IgD-negative memory B cell (primary cell): ENCODE results near the gene KRTAP9-6. TPM values are rescaled to one million over a fixed set of nuclear protein-coding genes. Genes with fewer than 3 reads are reported as not detected.

Experiments
- H3K27ac Mint-ChIP-seq, 3 donors: one replicate each; pipeline ENCODE4 v1.8.0; 2020 to 2022; ENCODE audit warnings: mild to moderate bottlenecking in 3 of 3, mixed read lengths in 3 of 3, moderate library complexity in 1 of 3
- H3K27me3 Mint-ChIP-seq: one replicate; pipeline ENCODE4 v1.8.0; 2021; ENCODE audit warnings: mixed read lengths
- H3K36me3 Mint-ChIP-seq: one replicate; pipeline ENCODE4 v1.8.0; 2020; ENCODE audit warnings: mild to moderate bottlenecking, mixed read lengths
- H3K4me1 Mint-ChIP-seq, 3 donors: one replicate each; pipeline ENCODE4 v1.8.0; 2020 to 2022; ENCODE audit warnings: mixed read lengths in 3 of 3, mild to moderate bottlenecking in 1 of 3
- H3K4me3 Mint-ChIP-seq, 4 donors: one replicate each; pipeline ENCODE4 v1.8.0; 2020 to 2022; ENCODE audit warnings: mild to moderate bottlenecking in 4 of 4, mixed read lengths in 4 of 4, moderate library complexity in 3 of 4
- H3K9me3 Mint-ChIP-seq, 3 donors: one replicate each; pipeline ENCODE4 v1.8.0; 2020 to 2021; ENCODE audit warnings: mixed read lengths in 3 of 3, mild to moderate bottlenecking in 1 of 3
- polyA plus RNA-seq: library from polyadenylated mRNA; unstranded; fragments of 300-500 nt; fragmentation: Illumina TruSeq; gene quantifications from one replicate; pipeline ENCODE4 v1.2.3, GENCODE V29; 2021

The KRTAP9-6 gene
- polyA plus RNA-seq, 1 donor from 2014 or later: not detected

DNA sequence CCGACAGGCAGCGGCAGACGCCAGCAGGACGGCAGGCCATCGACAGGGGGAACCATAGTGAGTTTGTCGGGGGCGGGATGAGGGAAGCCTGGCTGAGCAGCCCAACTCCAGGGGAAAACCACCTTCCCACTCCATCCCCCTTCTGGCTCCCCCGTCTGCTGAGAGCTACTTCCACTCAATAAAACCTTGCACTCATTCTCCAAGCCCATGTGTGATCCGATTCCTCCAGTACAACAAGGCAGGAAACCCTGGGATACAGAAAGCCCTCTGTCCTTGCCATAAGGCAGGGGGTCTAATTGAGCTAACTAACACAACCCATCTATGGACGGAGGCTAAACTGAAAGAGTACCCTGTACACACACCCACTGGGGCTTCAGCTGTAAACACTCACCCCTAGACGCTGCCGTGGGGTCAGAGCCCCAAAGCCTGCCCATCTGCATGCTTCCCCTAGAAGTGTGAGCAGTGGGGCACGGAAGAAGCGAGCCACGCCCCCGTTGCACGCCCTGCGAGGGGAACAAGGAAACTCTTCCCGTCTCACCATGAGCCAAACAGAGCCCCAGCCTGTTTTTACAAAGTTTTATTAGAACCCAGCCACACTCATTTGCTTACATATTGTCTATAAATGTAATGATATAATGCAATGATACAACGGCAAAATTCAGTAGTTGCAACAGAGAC, 33.4 kb downstream of the KRTAP9-6 start:
- H3K4me1 Mint-ChIP-seq: peaks cover 1 to 11% (median 5%) of the 10 kb centered on the region in 3 donors
- H3K9me3 Mint-ChIP-seq: peaks cover 0 to 6% (median 2%) of the 10 kb centered on the region in 3 donors
- H3K27me3 Mint-ChIP-seq: peaks cover 19% of the 10 kb centered on the region
- no peaks in the 10 kb centered on the region for H3K36me3 Mint-ChIP-seq
- no peak overlapping the region for H3K4me3 Mint-ChIP-seq
- H3K27ac Mint-ChIP-seq: no peak overlapping the region

DNA sequence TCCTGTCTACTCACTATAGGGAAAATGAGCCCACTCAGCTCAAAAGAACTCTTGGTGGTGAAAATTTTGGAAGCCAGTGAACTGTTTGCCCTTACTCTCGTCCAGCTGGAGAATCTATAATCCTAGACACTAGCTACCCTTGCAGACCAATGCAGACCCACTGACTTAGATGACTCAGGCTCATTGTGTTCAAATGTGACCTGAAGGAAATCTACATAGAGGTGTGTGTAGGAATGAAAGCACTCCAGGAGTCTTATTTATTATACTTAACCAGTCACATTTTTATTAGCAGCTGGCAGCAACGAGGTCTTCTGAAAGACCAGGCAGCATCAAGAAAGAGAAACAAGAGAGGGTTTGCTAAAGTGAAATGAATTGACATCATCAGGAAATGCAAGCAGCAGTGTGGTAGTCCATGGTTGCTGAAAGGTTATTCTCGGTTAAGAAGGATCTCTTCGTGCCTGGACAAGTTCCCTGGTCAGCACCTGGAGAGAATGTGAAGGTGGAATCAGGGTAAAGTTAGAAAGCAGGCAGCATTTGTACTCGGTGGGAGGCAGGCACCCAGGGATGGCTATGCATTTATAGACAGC, 36.1 kb downstream of the KRTAP9-6 start:
- Mint-ChIP-seq H3K27me3 (peaks cover 16% of the 10 kb centered on the region), H3K9me3 (peaks cover 0 to 6% (median 2%) of the 10 kb centered on the region in 3 donors), H3K4me1 (peaks cover 8 to 16% (median 11%) of the 10 kb centered on the region in 3 donors), H3K4me3 (no peak overlapping the region), H3K36me3 (no peaks in the 10 kb centered on the region), H3K27ac (no peak overlapping the region)

DNA sequence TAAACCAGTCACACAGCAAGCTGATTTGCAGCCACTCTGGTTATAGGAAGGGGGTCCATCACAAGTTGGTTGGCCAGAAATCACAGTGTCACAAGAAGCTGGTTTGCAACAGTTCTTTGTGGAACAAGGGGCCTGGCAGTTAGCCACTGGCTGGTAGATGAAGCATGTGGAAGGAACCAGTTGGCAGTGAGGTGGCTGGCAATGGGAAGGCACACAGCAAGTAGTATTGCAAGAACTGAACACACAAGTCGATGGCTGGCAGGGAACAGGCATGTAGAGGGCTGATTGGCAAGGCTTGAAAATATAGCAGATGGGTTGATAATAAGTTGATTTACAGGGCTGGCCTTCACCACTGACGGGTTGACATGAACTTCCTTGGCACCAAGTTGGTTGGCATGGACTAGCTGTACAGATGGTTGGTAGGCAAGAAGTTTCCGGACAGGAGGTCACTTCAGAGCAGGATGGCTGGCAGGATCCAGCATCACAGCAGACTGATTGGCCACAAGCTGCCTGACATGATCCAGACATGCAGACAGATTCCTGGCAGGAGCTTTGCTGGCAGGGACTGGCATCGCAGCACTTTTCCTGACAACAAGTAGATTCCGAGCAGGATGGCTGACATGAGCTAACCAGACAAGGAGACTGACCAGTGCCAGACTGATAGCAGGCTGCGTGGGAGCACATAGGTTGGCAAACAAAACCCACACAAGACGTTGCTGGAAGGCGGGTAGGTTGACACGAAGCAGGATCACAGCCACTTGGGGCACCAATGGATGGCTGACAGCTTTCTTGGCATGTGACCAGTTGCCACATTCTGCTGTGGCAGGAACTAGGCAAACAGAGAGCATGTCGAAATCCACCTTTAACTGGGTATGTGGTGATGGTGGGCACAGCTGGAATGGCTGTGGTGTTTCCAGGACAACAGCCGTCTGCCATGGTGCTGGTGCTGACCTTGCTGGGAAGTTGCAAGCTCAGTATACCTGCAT, 37.0 kb downstream of the KRTAP9-6 start, which contains the start of gene KRTAP29-1:
Gene KRTAP29-1, minus strand, starts transcription at position 936 of the 986 bp plus-strand sequence. Its CDS starts 0 bp downstream, at position 936.
- Mint-ChIP-seq H3K27me3 (peaks cover 16% of the 10 kb centered on the region), H3K9me3 (peaks cover 0 to 6% (median 2%) of the 10 kb centered on the region in 3 donors), H3K36me3 (no peaks in the 10 kb centered on the region), H3K4me1 (peaks cover 8 to 23% (median 20%) of the 10 kb centered on the region in 3 donors), H3K27ac (no peak within 1 kb of the TSS), H3K4me3 (peak within 1 kb of the TSS in 1 of 4 donors; percentile 30)

DNA sequence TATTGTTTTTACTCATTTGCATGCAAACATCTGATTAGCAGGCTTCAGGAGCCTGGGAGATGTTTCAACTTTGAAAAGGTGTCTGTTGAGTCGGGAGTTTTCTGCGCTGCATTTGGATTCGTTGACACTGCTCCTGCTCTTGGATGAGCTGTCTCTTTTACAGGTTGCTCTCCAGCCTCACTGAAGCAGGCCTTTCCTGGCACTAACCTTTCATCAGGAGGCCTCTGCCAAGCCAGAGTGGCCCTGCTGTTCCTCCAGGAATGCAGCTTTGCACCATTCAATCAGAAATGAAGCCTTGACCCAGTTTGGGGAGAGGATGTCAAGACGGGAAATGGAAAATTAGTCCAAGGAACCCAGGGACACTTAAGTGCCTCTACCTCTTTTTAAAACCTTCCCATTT, 37.8 kb downstream of the KRTAP9-6 start:
- H3K4me3 Mint-ChIP-seq: no peak overlapping the region
- peaks cover 0 to 6% (median 2%) of the 10 kb centered on the region in 3 donors for H3K9me3 Mint-ChIP-seq
- H3K27me3 Mint-ChIP-seq: peaks cover 16% of the 10 kb centered on the region
- H3K4me1 Mint-ChIP-seq: peaks cover 8 to 30% (median 28%) of the 10 kb centered on the region in 3 donors
- H3K36me3 Mint-ChIP-seq: no peaks in the 10 kb centered on the region
- H3K27ac Mint-ChIP-seq: no peak overlapping the region

DNA sequence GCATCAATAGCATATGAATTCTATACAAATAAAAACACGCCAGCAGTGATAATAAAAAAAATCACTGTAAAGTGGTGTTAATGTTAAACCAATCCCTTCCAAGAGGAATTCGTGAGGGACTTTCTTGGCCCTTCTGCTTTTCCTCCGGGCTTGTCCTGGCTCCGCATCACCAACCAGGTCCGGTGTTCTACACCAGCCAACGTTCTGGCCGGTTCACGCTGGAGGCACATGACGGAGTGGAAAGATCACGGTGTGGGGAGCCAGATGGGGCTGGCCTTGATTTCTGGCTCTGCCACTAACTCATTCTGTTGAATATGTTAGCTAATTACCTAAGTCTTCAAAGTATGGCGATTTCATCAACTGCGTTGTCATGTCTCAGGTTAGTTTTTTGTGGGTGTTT, 38.9 kb downstream of the KRTAP9-6 start:
- Mint-ChIP-seq H3K36me3 (no peaks in the 10 kb centered on the region), H3K9me3 (peaks cover 0 to 6% (median 2%) of the 10 kb centered on the region in 3 donors), H3K27me3 (peaks cover 12% of the 10 kb centered on the region), H3K27ac (no peak overlapping the region), H3K4me1 (peaks cover 17 to 39% (median 39%) of the 10 kb centered on the region in 3 donors), H3K4me3 (peak overlapping the region in 1 of 4 donors; percentile 30)

DNA sequence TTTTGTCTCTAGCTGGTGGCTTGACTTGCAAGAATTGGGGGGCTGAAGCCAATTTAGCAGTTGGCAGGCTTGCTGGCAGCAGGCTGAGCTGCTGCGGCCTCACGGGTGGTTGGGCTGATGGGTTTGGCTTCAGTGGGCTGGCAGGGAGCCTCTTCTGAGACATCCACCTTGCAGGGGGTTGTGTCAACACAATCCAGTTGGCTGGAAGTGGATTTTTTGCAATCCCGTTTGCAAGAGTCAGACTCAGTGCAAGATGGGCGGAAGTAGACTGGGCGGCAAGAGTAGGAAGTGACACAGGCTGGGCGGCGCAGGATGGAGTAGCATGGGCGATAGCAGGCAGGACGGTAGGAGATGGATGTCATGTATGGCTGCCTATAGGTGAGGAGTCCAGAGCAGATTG, 42.5 kb downstream of the KRTAP9-6 start:
- Mint-ChIP-seq H3K27me3 (peaks cover 5% of the 10 kb centered on the region), H3K4me1 (peaks cover 22 to 47% (median 34%) of the 10 kb centered on the region in 3 donors), H3K27ac (peak overlapping the region; percentile 46 to 89 (median 76)), H3K36me3 (no peaks in the 10 kb centered on the region), H3K4me3 (peak overlapping the region in 2 of 4 donors; percentile 2 to 71), H3K9me3 (no peaks in the 10 kb centered on the region)

DNA sequence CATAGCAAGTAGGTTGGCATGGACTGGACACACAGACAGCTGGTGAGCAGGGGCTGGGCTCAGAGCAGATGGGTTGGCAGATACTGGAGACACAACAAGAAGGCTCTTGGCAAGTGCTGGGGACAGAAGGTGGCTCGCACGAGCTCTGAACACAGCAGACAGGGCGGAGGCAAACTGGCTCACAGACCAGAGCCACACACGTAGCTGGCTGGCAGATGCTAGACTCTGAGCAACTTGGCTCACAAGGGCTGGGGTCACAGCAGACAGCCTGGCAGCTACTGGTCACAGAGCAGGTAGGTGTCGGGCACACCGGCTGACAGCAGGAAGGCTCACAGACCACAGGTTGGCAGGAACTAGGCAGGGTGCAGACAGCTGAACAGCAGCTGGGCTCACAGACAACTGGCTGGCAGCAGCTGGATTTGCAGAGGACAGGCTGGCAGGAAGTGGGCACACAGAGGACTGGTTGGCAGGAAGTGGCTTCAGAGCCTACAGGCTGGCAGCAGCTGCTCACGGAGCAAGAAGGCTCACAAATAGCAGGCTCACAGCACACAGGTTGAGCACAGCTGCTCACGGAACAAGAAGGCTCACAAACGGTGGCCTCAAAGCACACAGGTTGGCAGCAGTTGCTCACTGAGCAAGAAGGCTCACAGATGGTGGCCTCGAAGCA, 43.2 kb downstream of the KRTAP9-6 start:
- peaks cover 22 to 45% (median 34%) of the 10 kb centered on the region in 3 donors for H3K4me1 Mint-ChIP-seq
- H3K9me3 Mint-ChIP-seq: no peaks in the 10 kb centered on the region
- H3K36me3 Mint-ChIP-seq: no peaks in the 10 kb centered on the region
- H3K4me3 Mint-ChIP-seq: peak overlapping the region; percentile 21 to 77 (median 64)
- peaks cover 7% of the 10 kb centered on the region for H3K27me3 Mint-ChIP-seq
- H3K27ac Mint-ChIP-seq: peak overlapping the region; percentile 76 to 94 (median 89)

DNA sequence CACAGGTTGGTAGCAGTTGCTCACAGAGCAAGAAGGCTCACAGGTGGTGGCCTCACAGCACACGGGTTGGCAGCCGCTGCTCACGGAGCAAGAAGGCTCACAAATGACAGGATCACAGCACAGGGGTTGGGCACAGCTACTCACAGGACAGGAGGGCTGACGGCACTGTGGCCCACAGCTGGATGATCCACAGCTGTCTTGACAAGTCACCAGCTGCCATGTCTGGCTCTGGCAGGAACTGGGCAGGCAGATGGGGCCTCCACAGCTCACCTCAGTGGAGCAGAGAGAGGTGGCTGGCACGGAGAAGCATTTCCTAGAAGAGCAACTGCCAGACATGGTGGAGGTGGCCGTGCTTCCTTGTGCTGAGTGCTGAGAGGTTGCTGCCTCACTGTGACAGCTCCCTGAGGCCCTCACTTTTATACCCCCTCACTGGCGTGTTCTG, 43.8 kb downstream of the KRTAP9-6 start, which contains the start of gene KRTAP16-1:
Gene KRTAP16-1, minus strand, starts transcription at position 392 of the 442 bp plus-strand sequence. Its CDS starts 56 bp downstream, at position 336.
- H3K27ac Mint-ChIP-seq: peak within 1 kb of the TSS; percentile 76 to 94 (median 89)
- no peaks in the 10 kb centered on the region for H3K36me3 Mint-ChIP-seq
- H3K4me1 Mint-ChIP-seq: peaks cover 18 to 40% (median 34%) of the 10 kb centered on the region in 3 donors
- H3K9me3 Mint-ChIP-seq: no peaks in the 10 kb centered on the region
- H3K4me3 Mint-ChIP-seq: peak within 1 kb of the TSS; percentile 21 to 77 (median 64)
- peaks cover 7% of the 10 kb centered on the region for H3K27me3 Mint-ChIP-seq

DNA sequence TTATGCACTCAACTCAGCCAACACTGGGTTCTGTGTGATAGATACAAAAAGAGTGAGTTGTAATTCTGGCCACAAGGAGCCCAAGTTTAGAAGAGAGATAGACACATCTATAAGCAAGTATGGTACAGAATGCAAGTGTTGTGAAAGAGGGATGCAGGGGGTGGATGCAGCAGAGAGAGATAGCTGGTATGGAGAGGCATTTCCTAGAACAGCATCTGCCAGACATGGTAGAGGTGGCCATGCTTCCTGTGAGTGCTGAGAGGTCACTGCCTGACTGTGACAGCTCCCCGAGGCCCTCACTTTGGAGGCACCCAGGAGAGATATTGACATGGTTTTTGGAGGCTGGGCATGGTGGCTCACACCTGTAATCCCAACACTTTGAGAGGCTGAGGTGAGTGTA, 45.9 kb downstream of the KRTAP9-6 start:
- peaks cover 15% of the 10 kb centered on the region for H3K27me3 Mint-ChIP-seq
- H3K9me3 Mint-ChIP-seq: no peaks in the 10 kb centered on the region
- H3K4me1 Mint-ChIP-seq: peaks cover 15 to 37% (median 29%) of the 10 kb centered on the region in 3 donors
- H3K4me3 Mint-ChIP-seq: no peak overlapping the region
- H3K27ac Mint-ChIP-seq: peak overlapping the region in 1 of 3 donors; percentile 20
- no peaks in the 10 kb centered on the region for H3K36me3 Mint-ChIP-seq

DNA sequence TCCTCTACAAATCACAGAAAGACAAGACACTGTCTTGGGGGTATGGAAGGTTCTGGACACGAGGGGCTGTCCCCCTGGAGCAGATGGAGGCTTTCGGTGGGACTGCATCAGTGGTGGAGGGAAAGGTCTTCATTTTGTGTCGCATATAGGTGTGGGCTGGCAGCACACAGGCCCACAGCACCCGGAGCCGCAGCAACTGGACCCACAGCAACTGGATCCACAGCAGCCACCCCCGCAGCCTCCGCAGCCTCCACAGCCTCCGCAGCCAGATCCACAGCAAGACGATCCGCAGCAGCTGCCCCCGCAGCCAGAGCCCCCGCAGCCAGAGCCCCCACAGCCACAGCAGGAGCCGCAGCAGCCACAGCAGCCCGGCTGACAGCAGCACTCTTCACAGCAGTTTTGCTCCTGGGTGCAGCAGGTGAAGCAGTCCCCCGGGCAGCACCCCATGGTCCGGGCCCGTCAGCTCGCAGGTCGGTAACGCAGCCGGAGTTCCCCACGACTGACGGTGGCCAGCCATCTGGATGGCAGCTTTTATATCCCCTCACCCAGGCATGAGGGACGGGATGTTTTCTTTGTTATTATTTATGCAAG, 50.1 kb downstream of the KRTAP9-6 start, which contains the start of gene KRTAP17-1:
Gene KRTAP17-1, minus strand, starts transcription at position 507 of the 591 bp plus-strand sequence. Its CDS starts 60 bp downstream, at position 447.
- H3K27ac Mint-ChIP-seq: peak within 1 kb of the TSS in 1 of 3 donors; percentile 5
- H3K36me3 Mint-ChIP-seq: no peaks in the 10 kb centered on the region
- peaks cover 3 to 12% (median 4%) of the 10 kb centered on the region in 3 donors for H3K9me3 Mint-ChIP-seq

More for the DNA sequence above, 50.1 kb downstream of the KRTAP9-6 start, which contains the start of gene KRTAP17-1:
- H3K4me3 Mint-ChIP-seq: no peak within 1 kb of the TSS
- H3K4me1 Mint-ChIP-seq: peaks cover 0 to 6% (median 2%) of the 10 kb centered on the region in 3 donors
- peaks cover 15% of the 10 kb centered on the region for H3K27me3 Mint-ChIP-seq

Other genes starting within 250 kb of the KRTAP9-6 start
- gene KRTAP1-5, start 238.2 kb upstream of the KRTAP9-6 start, polyA plus RNA-seq: not detected
- not detected for gene KRTAP1-4, start 235.2 kb upstream of the KRTAP9-6 start, polyA plus RNA-seq
- gene KRTAP1-3, start 230.5 kb upstream of the KRTAP9-6 start, polyA plus RNA-seq: not detected
- gene KRTAP1-1, start 223.9 kb upstream of the KRTAP9-6 start, polyA plus RNA-seq: not detected
- not detected for gene KRTAP2-1, start 218.1 kb upstream of the KRTAP9-6 start, polyA plus RNA-seq
- not detected for gene KRTAP2-2, start 210.1 kb upstream of the KRTAP9-6 start, polyA plus RNA-seq
- not detected for gene KRTAP2-3, start 205.3 kb upstream of the KRTAP9-6 start, polyA plus RNA-seq
- gene KRTAP2-4, start 199.5 kb upstream of the KRTAP9-6 start, polyA plus RNA-seq: not detected
- not detected for gene KRTAP4-7, start 181.2 kb upstream of the KRTAP9-6 start, polyA plus RNA-seq
- not detected for gene KRTAP4-8, start 167.2 kb upstream of the KRTAP9-6 start, polyA plus RNA-seq
- gene KRTAP4-16, start 163.2 kb upstream of the KRTAP9-6 start, polyA plus RNA-seq: not detected
- not detected for gene KRTAP4-9, start 160.0 kb upstream of the KRTAP9-6 start, polyA plus RNA-seq
- not detected for gene KRTAP4-11, start 147.0 kb upstream of the KRTAP9-6 start, polyA plus RNA-seq
- not detected for gene KRTAP4-12, start 141.2 kb upstream of the KRTAP9-6 start, polyA plus RNA-seq
- not detected for gene KRTAP4-6, start 124.8 kb upstream of the KRTAP9-6 start, polyA plus RNA-seq
- not detected for gene KRTAP4-5, start 115.6 kb upstream of the KRTAP9-6 start, polyA plus RNA-seq
- not detected for gene KRTAP4-4, start 104.6 kb upstream of the KRTAP9-6 start, polyA plus RNA-seq
- not detected for gene KRTAP4-3, start 97.2 kb upstream of the KRTAP9-6 start, polyA plus RNA-seq
- not detected for gene KRTAP4-2, start 87.2 kb upstream of the KRTAP9-6 start, polyA plus RNA-seq
- not detected for gene KRTAP4-1, start 80.5 kb upstream of the KRTAP9-6 start, polyA plus RNA-seq
- gene KRTAP9-1, start 75.5 kb upstream of the KRTAP9-6 start, polyA plus RNA-seq: not detected
- gene KRTAP9-2, start 38.7 kb upstream of the KRTAP9-6 start, polyA plus RNA-seq: not detected
- not detected for gene KRTAP9-3, start 32.9 kb upstream of the KRTAP9-6 start, polyA plus RNA-seq
- not detected for gene KRTAP9-8, start 27.4 kb upstream of the KRTAP9-6 start, polyA plus RNA-seq
- not detected for gene KRTAP9-4, start 15.7 kb upstream of the KRTAP9-6 start, polyA plus RNA-seq
- not detected for gene KRTAP9-9, start 10.0 kb upstream of the KRTAP9-6 start, polyA plus RNA-seq
- not detected for gene KRTAP9-7, start 10.3 kb downstream of the KRTAP9-6 start, polyA plus RNA-seq
- gene KRTAP29-1, start 37.5 kb downstream of the KRTAP9-6 start, polyA plus RNA-seq: not detected
- not detected for gene KRTAP16-1, start 43.9 kb downstream of the KRTAP9-6 start, polyA plus RNA-seq
- gene KRTAP17-1, start 50.3 kb downstream of the KRTAP9-6 start, polyA plus RNA-seq: not detected
- not detected for gene KRT33A, start 85.5 kb downstream of the KRTAP9-6 start, polyA plus RNA-seq
- not detected for gene KRT33B, start 104.4 kb downstream of the KRTAP9-6 start, polyA plus RNA-seq
- not detected for gene KRT34, start 116.9 kb downstream of the KRTAP9-6 start, polyA plus RNA-seq
- gene KRT31, start 132.2 kb downstream of the KRTAP9-6 start, polyA plus RNA-seq: not detected
- not detected for gene KRT37, start 159.2 kb downstream of the KRTAP9-6 start, polyA plus RNA-seq
- not detected for gene KRT38, start 175.6 kb downstream of the KRTAP9-6 start, polyA plus RNA-seq
- not detected for gene KRT32, start 202.0 kb downstream of the KRTAP9-6 start, polyA plus RNA-seq
- not detected for gene KRT35, start 215.8 kb downstream of the KRTAP9-6 start, polyA plus RNA-seq
- gene KRT36, start 224.5 kb downstream of the KRTAP9-6 start, polyA plus RNA-seq: not detected
- gene KRT13, start 240.2 kb downstream of the KRTAP9-6 start, polyA plus RNA-seq: not detected